ENCODE results near the gene PLCG2. TPM values are rescaled to one million over a fixed set of nuclear protein-coding genes. Genes with fewer than 3 reads are reported as not detected.

The PLCG2 gene
- total and polyA plus RNA-seq, 2 of the 8 experiments (the other 6 are each of a cell fraction or from before 2014, with no cell fraction given) = 6.1 to 6.9 TPM

DNA sequence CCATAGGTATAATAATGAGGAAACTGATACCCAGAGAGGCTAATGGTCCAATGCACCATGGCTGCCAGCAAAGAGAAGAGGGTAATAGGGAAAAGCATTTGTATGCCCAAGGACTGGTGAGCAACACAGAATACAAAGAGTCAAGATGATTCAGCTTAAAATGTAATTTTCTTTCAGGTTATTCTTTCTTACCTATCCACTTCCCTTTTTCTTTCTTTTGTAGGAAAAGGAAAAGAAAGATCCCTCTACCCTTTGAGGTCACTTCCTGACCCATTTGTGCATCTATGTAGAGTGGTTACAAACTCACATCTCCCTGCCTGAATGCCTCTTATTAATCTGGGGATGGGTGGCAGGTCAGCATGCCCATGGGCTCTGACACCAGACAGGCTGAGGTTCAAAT, 3.5 kb upstream of the PLCG2 start:
- Histone ChIP-seq H2AK5ac (ENCODE audit: low read depth, low read length) (no peak overlapping the region), H3K18ac (ENCODE audit: extremely low read depth, low read length) (no peak overlapping the region), H4K20me1 (replicated peaks in 1 of 2; ENCODE audit: control insufficient read depth in 1 of 2, insufficient read depth in 2 of 2, low read length in 2 of 2) (peaks cover 3 to 7% of the 10 kb centered on the region in 2 experiments), H2BK20ac (ENCODE audit: low read length) (no peak overlapping the region), H3K23ac (ENCODE audit: insufficient read length) (no peak overlapping the region), H3K36me3 (ENCODE audit: control insufficient read depth in 2 of 4, insufficient read depth in 4 of 4, low read length in 3 of 4) (no peaks in the 10 kb centered on the region), H3K79me1 (ENCODE audit: low read depth, low read length) (no peaks in the 10 kb centered on the region), H2BK15ac (ENCODE audit: low read length) (no peak overlapping the region), H2BK120ac (replicated peaks; ENCODE audit: low read depth, low read length) (no peak overlapping the region), H3K27me3 (replicated peaks in 1 of 4; ENCODE audit: control insufficient read depth in 3 of 4, extremely low read depth in 1 of 4, insufficient read depth in 3 of 4, low read length in 3 of 4) (peaks cover 10 to 21% (median 19%) of the 10 kb centered on the region in 4 experiments), H3K79me2 (ENCODE audit: control insufficient read depth in 1 of 2, insufficient read depth in 2 of 2, low read length in 2 of 2) (no peaks in the 10 kb centered on the region), H3K14ac (ENCODE audit: insufficient read length) (no peak overlapping the region), H3K27ac (ENCODE audit: low read depth, low read length) (no peak overlapping the region), H3K4me3 (ENCODE audit: extremely low read depth in 1 of 4, insufficient read depth in 2 of 4, low read depth in 3 of 4, low read length in 4 of 4) (no peak overlapping the region), H3K4me1 (replicated peaks in 1 of 4; ENCODE audit: control insufficient read depth in 3 of 4, insufficient read depth in 4 of 4, low read length in 3 of 4) (peaks cover 0 to 6% (median 0%) of the 10 kb centered on the region in 4 experiments; a peak in 3 of 7 replicates), H3K4ac (replicated peaks; ENCODE audit: insufficient read length, low read depth, low read length) (no peak overlapping the region), H3K4me2 (ENCODE audit: insufficient read depth in 1 of 2, low read depth in 2 of 2, low read length in 2 of 2) (no peak overlapping the region), H4K5ac (ENCODE audit: insufficient read length, low read depth, low read length) (no peak overlapping the region), H3K9ac (replicated peaks in 1 of 4; ENCODE audit: extremely low read depth in 1 of 4, low read depth in 3 of 4, low read length in 3 of 4) (no peak overlapping the region), H4K8ac (ENCODE audit: extremely low read depth, insufficient read depth, low read length) (no peak overlapping the region), H2BK12ac (ENCODE audit: low read depth, low read length) (no peak overlapping the region), H2AFZ (ENCODE audit: low read length) (no peak overlapping the region), H4K91ac (replicated peaks; ENCODE audit: insufficient read length, low read length) (no peak overlapping the region), H3K56ac (replicated peaks; ENCODE audit: insufficient read length, low read depth, low read length) (no peak overlapping the region), H3K9me3 (ENCODE audit: insufficient read depth in 2 of 2, low read depth in 1 of 2, low read length in 1 of 2) (no peaks in the 10 kb centered on the region), H2BK5ac (ENCODE audit: low read depth, low read length) (no peak overlapping the region), H3K23me2 (ENCODE audit: low read depth, low read length) (peaks cover 7% of the 10 kb centered on the region)
- ChIA-PET POLR2A (ENCODE audit: partially characterized antibody) (no interaction called here), CTCF (ENCODE audit: partially characterized antibody) (interaction anchor here (0.9 to 1.1 kb wide), 2 partner anchors 94 to 111 kb away, joined by 3 read pairs; no protein-coding TSS in a partner anchor)
- FAIRE-seq (no peak), DNase-seq (ENCODE audit: low read depth in 1 of 2, low spot score in 2 of 2) (no peak)
- TF ChIP-seq GABPA (IDR thresholded peaks at IDR 0.05; ENCODE audit: borderline replicate concordance, insufficient read depth, low read length) = no peak
- no peak for TF ChIP-seq JUND (IDR thresholded peaks at IDR 0.05; ENCODE audit: low read length)
- no peak for TF ChIP-seq CBX8 (IDR thresholded peaks at IDR 0.05; ENCODE audit: borderline replicate concordance, low read depth, low read length)
- TF ChIP-seq GTF2F1 (IDR thresholded peaks at IDR 0.05; ENCODE audit: borderline replicate concordance, low read depth, low read length) = no peak
- no peak for TF ChIP-seq RAD21 (IDR thresholded peaks at IDR 0.05 in 1 of 2, conservative IDR thresholded peaks at IDR 0.05 in 1 of 2; ENCODE audit: low read depth in 2 of 2, low read length in 2 of 2)
- TF ChIP-seq CTCF (IDR thresholded peaks at IDR 0.05; ENCODE audit: control extremely low read depth in 1 of 3, insufficient read depth in 1 of 3, low read depth in 1 of 3, low read length in 3 of 3) = no peak
- TF ChIP-seq BRCA1 (IDR thresholded peaks at IDR 0.05; ENCODE audit: low read depth, low read length) = no peak
- no peak for TF ChIP-seq RFX5 (IDR thresholded peaks at IDR 0.05; ENCODE audit: borderline replicate concordance, low read depth, low read length)
